ENCODE results near the gene ARID3B. TPM values are rescaled to one million over a fixed set of nuclear protein-coding genes. Genes with fewer than 3 reads are reported as not detected.

Gene ARID3B
- polyA plus RNA-seq, 2 of the 4 experiments (the other 2 are of a cell fraction): 2.3 TPM

GRCh38 chr15:74584779-74585178, 43.8 kb downstream of the ARID3B start:
- no peak for DNase-seq (ENCODE audit: low read depth in 1 of 2, low spot score in 1 of 2)
- no peak for ATAC-seq
- no peak overlapping the region for H3K4me2 ChIP-seq
- 100% methylated on average over 2 of the region's 4 CpGs for WGBS (ENCODE audit: missing lambda C conversion rate)
- no peaks in the 10 kb centered on the region for H3K9me3 ChIP-seq
- FAIRE-seq: no peak
- H3K27ac ChIP-seq: no peak overlapping the region
- TF ChIP-seq, protein P1, sequence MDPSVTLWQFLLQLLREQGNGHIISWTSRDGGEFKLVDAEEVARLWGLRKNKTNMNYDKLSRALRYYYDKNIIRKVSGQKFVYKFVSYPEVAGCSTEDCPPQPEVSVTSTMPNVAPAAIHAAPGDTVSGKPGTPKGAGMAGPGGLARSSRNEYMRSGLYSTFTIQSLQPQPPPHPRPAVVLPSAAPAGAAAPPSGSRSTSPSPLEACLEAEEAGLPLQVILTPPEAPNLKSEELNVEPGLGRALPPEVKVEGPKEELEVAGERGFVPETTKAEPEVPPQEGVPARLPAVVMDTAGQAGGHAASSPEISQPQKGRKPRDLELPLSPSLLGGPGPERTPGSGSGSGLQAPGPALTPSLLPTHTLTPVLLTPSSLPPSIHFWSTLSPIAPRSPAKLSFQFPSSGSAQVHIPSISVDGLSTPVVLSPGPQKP (IDR thresholded peaks at IDR 0.05; ENCODE audit: low read depth, low read length): no peak
- TF ChIP-seq RARB (CRISPR knock-in tag; IDR thresholded peaks at IDR 0.05) (no peak), CEBPB (IDR thresholded peaks at IDR 0.05) (no peak), HEYL (CRISPR knock-in tag; IDR thresholded peaks at IDR 0.05) (no peak)
- no peaks in the 10 kb centered on the region for H3K4me1 ChIP-seq
- CTCF ChIA-PET: no interaction called here
- POLR2A ChIA-PET: no interaction called here
- no peak overlapping the region for H3K4me3 ChIP-seq

- ChIA-PET POLR2A (no interaction called here), CTCF (no interaction called here)
- no peak overlapping the region for H3K4me3 ChIP-seq
- no peak overlapping the region for H3K27ac ChIP-seq
- TF ChIP-seq CTCF (IDR thresholded peaks at IDR 0.05): no peak
- TF ChIP-seq KDM5A (IDR thresholded peaks at IDR 0.05): no peak
- TF ChIP-seq RAD21 (conservative IDR thresholded peaks at IDR 0.05 in 1 of 2, IDR thresholded peaks at IDR 0.05 in 1 of 2): no peak
- TF ChIP-seq USF2 (IDR thresholded peaks at IDR 0.05): no peak
- ATAC-seq (no peak), FAIRE-seq (no peak), DNase-seq (ENCODE audit: low read depth in 1 of 2, low spot score in 1 of 2) (no peak)
- no peak overlapping the region for H3K4me2 ChIP-seq
- H3K4me1 ChIP-seq: no peaks in the 10 kb centered on the region
- 87% methylated on average over 3 of the region's 3 CpGs for WGBS (ENCODE audit: missing lambda C conversion rate)
- H3K9me3 ChIP-seq: no peaks in the 10 kb centered on the region
Measured at GRCh38 chr15:74585191-74585590, 44.2 kb downstream of the ARID3B start.

- Histone ChIP-seq H3K27ac (no peak overlapping the region), H3K4me2 (no peak overlapping the region), H3K4me1 (no peaks in the 10 kb centered on the region), H3K9me3 (no peaks in the 10 kb centered on the region), H3K4me3 (no peak overlapping the region)
- ATAC-seq (no peak), DNase-seq (ENCODE audit: low read depth in 1 of 2, low spot score in 1 of 2) (no peak), FAIRE-seq (no peak)
- no peak for TF ChIP-seq E2F6 (IDR thresholded peaks at IDR 0.05; ENCODE audit: borderline replicate concordance, low read depth)
- TF ChIP-seq NPAS2 (CRISPR knock-in tag; IDR thresholded peaks at IDR 0.05; ENCODE audit: borderline replicate concordance): no peak
- no peak for TF ChIP-seq GATA3 (IDR thresholded peaks at IDR 0.05; ENCODE audit: borderline replicate concordance)
- TF ChIP-seq RNF2 (IDR thresholded peaks at IDR 0.05; ENCODE audit: borderline replicate concordance, low read depth): no peak
- no peak for TF ChIP-seq POLR2AphosphoS2 (conservative IDR thresholded peaks at IDR 0.05; ENCODE audit: low read length)
- no peak for TF ChIP-seq RFX5 (IDR thresholded peaks at IDR 0.05)
- TF ChIP-seq MAZ (IDR thresholded peaks at IDR 0.05; ENCODE audit: borderline replicate concordance, low read depth, low read length): no peak
- no peak for TF ChIP-seq RAD21 (conservative IDR thresholded peaks at IDR 0.05 in 1 of 2, IDR thresholded peaks at IDR 0.05 in 1 of 2)
- TF ChIP-seq CEBPB (IDR thresholded peaks at IDR 0.05): no peak
- no peak for TF ChIP-seq HEYL (CRISPR knock-in tag; IDR thresholded peaks at IDR 0.05)
- TF ChIP-seq HDAC2 (IDR thresholded peaks at IDR 0.05): no peak
- no peak for TF ChIP-seq NFE2L2 (conservative IDR thresholded peaks at IDR 0.05; ENCODE audit: low read length)
- no peak for TF ChIP-seq POLR2A (IDR thresholded peaks at IDR 0.05; ENCODE audit: low read length)
- no peak for TF ChIP-seq CTCF (IDR thresholded peaks at IDR 0.05)
- ChIA-PET POLR2A (no interaction called here), CTCF (no interaction called here)
- 81% methylated on average over 9 of the region's 9 CpGs for WGBS (ENCODE audit: missing lambda C conversion rate)
Measured at GRCh38 chr15:74585857-74586256, 44.8 kb downstream of the ARID3B start.

All from A549 (cell line).